T-helper 2 cell treated with Interferon-gamma antibody and Interleukin-4, amounts not matched to agents 5 μg/mL and 100 μg/mL, for 36 hours (primary cell): ENCODE results near the gene DISC1.
"Not testable (repeated sequence)": the region's sequence is repeated elsewhere in the genome, so short reads cannot be mapped to it uniquely, and the experiment has no call there.

Experiments
- DNase-seq: peaks from one replicate; pipeline ENCODE4 v3.0.0; 2021; ENCODE audit warnings: low spot score
- H3K27ac Mint-ChIP-seq: one replicate; pipeline ENCODE4 v1.8.0; 2021; ENCODE audit warnings: mild to moderate bottlenecking, mixed read lengths
- H3K27me3 Mint-ChIP-seq: one replicate; pipeline ENCODE4 v1.8.0; 2021; ENCODE audit warnings: low read depth, mixed read lengths
- H3K36me3 Mint-ChIP-seq: one replicate; pipeline ENCODE4 v1.8.0; 2021; ENCODE audit warnings: low read depth, mixed read lengths
- H3K4me1 Mint-ChIP-seq: one replicate; pipeline ENCODE4 v1.8.0; 2021; ENCODE audit warnings: low read depth, mixed read lengths
- H3K4me3 Mint-ChIP-seq: one replicate; pipeline ENCODE4 v1.8.0; 2022; ENCODE audit warnings: mild to moderate bottlenecking, moderate library complexity, mixed read lengths
- H3K9me3 Mint-ChIP-seq: one replicate; pipeline ENCODE4 v1.8.0; 2021; ENCODE audit warnings: mixed read lengths

Gene DISC1

DNA sequence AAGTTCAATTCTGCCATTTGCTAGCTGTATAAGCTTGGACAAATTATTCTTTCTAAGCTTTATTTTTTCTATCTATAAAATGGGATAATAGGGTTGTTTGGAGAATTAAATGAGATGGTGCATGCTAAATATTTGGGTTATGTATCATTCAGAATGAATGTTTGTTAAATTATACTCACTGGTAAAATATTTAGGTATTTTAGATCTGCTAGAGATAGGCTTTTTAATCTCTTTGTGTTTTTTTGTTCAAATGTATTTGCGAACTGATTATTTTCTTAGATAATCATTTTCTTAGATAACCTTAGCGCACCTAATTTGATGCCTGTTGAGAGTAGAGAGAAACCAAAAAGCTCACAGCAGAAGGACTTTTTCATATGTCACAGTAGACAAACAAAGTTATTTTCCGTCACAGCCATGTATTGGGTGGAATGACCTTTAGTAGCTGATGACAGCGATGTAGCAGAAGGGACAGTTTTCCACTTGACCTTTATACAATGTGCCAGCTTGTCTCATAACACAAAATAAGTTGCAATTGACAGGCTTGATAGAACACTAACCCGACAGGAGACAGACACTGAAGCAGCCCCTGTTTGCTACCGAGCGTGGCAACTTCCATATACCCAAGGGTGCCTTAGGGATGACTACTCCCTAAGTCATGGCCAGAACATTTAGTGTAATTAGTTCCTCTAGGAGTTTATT is 93.0 kb downstream of the DISC1 start:
- no peaks in the 10 kb centered on the region for H3K36me3 Mint-ChIP-seq
- H3K27me3 Mint-ChIP-seq: no peaks in the 10 kb centered on the region
- H3K4me1 Mint-ChIP-seq: no peaks in the 10 kb centered on the region
- no peaks in the 10 kb centered on the region for H3K9me3 Mint-ChIP-seq
- no peak overlapping the region for H3K27ac Mint-ChIP-seq
- no peak overlapping the region for H3K4me3 Mint-ChIP-seq
- DNase-seq: no peak

DNA sequence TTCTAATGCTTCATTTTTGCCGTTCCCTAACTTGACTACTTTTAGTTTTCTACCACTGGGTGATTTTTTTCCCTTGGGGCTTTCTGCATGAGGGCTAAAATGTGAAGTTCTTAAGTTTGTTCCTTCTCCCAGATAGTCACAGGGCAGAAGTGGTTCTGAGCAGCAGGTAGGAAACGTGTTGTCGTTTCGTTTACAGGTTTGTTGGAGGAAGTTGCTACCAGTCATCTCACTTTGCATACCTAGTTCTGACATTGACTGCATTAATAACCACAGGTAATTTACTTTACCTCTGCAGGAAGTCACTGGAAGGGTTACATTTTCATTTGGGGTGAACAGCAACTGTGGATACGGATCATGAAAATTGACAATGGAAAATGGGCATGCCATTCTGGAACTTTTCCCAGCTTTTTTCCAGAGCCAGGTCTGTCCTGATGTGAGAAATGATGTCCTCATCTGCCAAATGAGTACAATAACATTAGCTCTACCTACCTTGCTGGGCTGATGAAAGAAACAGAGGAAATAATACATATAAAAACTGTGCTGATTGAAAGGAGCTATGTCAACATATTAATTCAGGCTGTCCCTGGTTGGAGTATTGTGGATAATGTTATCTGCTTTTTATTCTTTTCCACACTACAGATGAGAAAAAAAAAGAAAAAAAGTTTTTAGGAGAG is 94.2 kb downstream of the DISC1 start:
- Mint-ChIP-seq H3K27ac (no peak overlapping the region), H3K9me3 (no peaks in the 10 kb centered on the region), H3K4me1 (no peaks in the 10 kb centered on the region), H3K36me3 (no peaks in the 10 kb centered on the region), H3K27me3 (no peaks in the 10 kb centered on the region), H3K4me3 (no peak overlapping the region)
- no peak for DNase-seq

- Mint-ChIP-seq H3K27ac (no peak overlapping the region), H3K4me3 (no peak overlapping the region), H3K36me3 (no peaks in the 10 kb centered on the region), H3K27me3 (no peaks in the 10 kb centered on the region), H3K4me1 (no peaks in the 10 kb centered on the region), H3K9me3 (no peaks in the 10 kb centered on the region)
- no peak for DNase-seq
Measured at GRCh38 chr1:231721436-231721835, 94.8 kb downstream of the DISC1 start.

DNA sequence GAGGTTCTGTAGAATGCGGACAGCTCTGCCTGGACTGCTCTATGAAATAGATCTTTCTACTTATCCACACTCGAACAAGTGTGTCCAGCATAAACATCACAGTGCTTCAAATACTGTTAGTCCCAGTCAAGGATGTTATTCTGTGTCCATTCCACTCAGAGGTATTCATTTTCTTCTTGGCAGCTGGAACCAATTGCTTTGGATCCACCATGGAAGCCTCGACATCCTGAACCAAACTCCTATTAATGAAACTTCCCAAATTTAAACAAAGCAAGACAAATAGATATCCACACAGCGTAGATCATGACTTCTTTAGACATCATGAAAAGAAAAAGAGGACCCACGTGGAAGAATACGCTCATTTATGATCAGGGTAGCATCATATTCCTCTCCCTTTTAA is 95.8 kb downstream of the DISC1 start:
- no peak for DNase-seq
- Mint-ChIP-seq H3K9me3 (no peaks in the 10 kb centered on the region), H3K4me1 (no peaks in the 10 kb centered on the region), H3K4me3 (no peak overlapping the region), H3K27ac (no peak overlapping the region), H3K36me3 (no peaks in the 10 kb centered on the region), H3K27me3 (no peaks in the 10 kb centered on the region)

DNA sequence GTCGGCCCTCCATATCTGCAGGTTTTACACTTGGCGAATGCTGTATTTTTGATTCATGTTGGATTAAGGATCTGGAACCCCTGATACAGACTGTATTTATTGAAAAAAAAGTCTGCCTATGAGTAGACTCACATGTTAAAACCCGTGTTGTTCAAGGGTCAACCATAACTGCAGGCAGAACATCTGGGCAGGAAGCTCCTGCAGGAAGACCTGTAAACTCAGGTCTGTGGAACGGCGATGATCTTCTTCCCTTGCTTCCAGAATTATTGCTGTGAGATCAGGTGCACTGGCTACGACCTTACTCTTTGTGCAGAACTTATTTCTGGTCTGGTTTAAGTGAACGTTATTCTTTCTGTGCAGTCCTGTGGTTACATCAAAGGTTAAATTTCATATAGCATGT is 96.6 kb downstream of the DISC1 start:
- H3K36me3 Mint-ChIP-seq: no peaks in the 10 kb centered on the region
- no peak overlapping the region for H3K4me3 Mint-ChIP-seq
- no peaks in the 10 kb centered on the region for H3K27me3 Mint-ChIP-seq
- no peak for DNase-seq
- no peaks in the 10 kb centered on the region for H3K4me1 Mint-ChIP-seq
- no peak overlapping the region for H3K27ac Mint-ChIP-seq
- no peaks in the 10 kb centered on the region for H3K9me3 Mint-ChIP-seq

GRCh38 chr1:231724041-231724440 is 97.5 kb downstream of the DISC1 start:
- DNase-seq: no peak
- H3K27ac Mint-ChIP-seq: no peak overlapping the region
- H3K9me3 Mint-ChIP-seq: no peaks in the 10 kb centered on the region
- no peaks in the 10 kb centered on the region for H3K36me3 Mint-ChIP-seq
- H3K27me3 Mint-ChIP-seq: no peaks in the 10 kb centered on the region
- H3K4me1 Mint-ChIP-seq: no peaks in the 10 kb centered on the region
- H3K4me3 Mint-ChIP-seq: no peak overlapping the region

- no peaks in the 10 kb centered on the region for H3K9me3 Mint-ChIP-seq
- no peak for DNase-seq
- H3K36me3 Mint-ChIP-seq: no peaks in the 10 kb centered on the region
- no peak overlapping the region for H3K4me3 Mint-ChIP-seq
- H3K4me1 Mint-ChIP-seq: no peaks in the 10 kb centered on the region
- H3K27me3 Mint-ChIP-seq: no peaks in the 10 kb centered on the region
- H3K27ac Mint-ChIP-seq: no peak overlapping the region
Measured at GRCh38 chr1:231724876-231725647, 98.5 kb downstream of the DISC1 start.

GRCh38 chr1:231727171-231727570 is 100.6 kb downstream of the DISC1 start:
- H3K4me1 Mint-ChIP-seq: no peaks in the 10 kb centered on the region
- no peaks in the 10 kb centered on the region for H3K27me3 Mint-ChIP-seq
- no peak for DNase-seq
- H3K4me3 Mint-ChIP-seq: no peak overlapping the region
- H3K27ac Mint-ChIP-seq: no peak overlapping the region
- no peaks in the 10 kb centered on the region for H3K9me3 Mint-ChIP-seq
- H3K36me3 Mint-ChIP-seq: no peaks in the 10 kb centered on the region

DNA sequence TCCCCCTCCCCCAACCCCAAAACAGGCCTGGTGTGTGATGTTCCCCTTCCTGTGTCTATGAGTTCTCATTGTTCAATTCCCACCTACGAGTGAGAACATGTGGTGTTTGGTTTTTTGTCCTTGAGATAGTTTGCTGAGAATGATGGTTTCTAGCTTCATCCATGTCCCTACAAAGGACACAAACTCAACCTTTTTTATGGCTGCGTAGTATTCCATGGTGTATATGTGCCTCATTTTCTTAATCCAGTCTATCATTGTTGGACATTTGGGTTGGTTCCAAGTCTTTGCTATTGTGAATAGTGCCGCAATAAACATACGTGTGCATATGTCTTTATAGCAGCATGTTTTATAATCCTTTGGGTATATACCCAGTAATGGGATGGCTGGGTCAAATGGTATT is 102.4 kb downstream of the DISC1 start:
- not testable (repeated sequence) for H3K4me3 Mint-ChIP-seq, H3K27me3 Mint-ChIP-seq, DNase-seq, H3K36me3 Mint-ChIP-seq, H3K9me3 Mint-ChIP-seq, H3K27ac Mint-ChIP-seq, H3K4me1 Mint-ChIP-seq

- DNase-seq: no peak
- Mint-ChIP-seq H3K4me1 (no peaks in the 10 kb centered on the region), H3K27me3 (no peaks in the 10 kb centered on the region), H3K36me3 (no peaks in the 10 kb centered on the region), H3K4me3 (no peak overlapping the region), H3K9me3 (no peaks in the 10 kb centered on the region), H3K27ac (no peak overlapping the region)
Measured at GRCh38 chr1:231729544-231729943, 103.0 kb downstream of the DISC1 start.

DNA sequence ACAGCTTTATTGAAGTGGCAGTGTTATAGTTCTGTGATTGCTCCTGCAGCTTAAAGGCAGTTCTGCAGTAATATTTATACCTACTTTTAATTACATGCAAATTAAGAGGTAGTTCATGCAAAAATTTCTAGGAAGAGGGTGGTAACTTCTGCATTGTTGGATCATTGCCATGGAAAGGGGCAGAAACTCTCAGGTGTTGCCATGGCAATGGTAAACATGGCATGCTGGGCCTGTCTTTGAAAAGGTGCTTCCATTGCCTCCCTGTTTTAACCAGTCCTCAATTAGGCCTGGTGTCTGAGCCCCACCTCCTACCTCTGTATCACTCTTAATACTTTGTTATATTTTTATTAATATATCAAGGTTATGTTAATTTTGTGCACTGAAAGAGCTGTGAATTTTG is 104.7 kb downstream of the DISC1 start:
- Mint-ChIP-seq H3K36me3 (no peaks in the 10 kb centered on the region), H3K4me3 (no peak overlapping the region), H3K27ac (no peak overlapping the region), H3K27me3 (no peaks in the 10 kb centered on the region), H3K4me1 (no peaks in the 10 kb centered on the region), H3K9me3 (no peaks in the 10 kb centered on the region)
- no peak for DNase-seq

- Mint-ChIP-seq H3K27ac (no peak overlapping the region), H3K4me3 (no peak overlapping the region), H3K4me1 (no peaks in the 10 kb centered on the region), H3K27me3 (no peaks in the 10 kb centered on the region), H3K36me3 (no peaks in the 10 kb centered on the region), H3K9me3 (no peaks in the 10 kb centered on the region)
- no peak for DNase-seq
Measured at GRCh38 chr1:231733063-231733462, 106.5 kb downstream of the DISC1 start.

DNA sequence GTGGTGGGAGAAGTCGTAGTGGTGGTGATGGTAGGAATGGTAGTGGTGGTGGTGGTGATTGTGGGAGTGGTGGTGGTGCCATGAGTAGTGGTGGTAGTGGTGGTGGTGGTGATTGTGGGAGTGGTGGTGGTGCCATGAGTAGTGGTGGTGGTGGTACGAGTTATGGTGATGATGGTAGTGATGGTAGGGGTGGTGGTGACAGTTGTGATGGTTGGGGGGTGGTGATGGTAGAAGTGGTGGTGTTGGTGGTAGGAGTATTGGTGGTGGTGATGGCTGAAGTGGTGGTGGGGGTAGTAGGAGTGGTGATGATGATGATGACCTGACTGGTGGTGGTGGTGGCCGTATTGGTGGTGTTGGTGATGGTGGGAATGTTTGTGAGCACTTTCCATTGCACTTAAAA is 107.1 kb downstream of the DISC1 start:
- Mint-ChIP-seq H3K9me3 (no peaks in the 10 kb centered on the region), H3K27ac (no peak overlapping the region), H3K4me1 (no peaks in the 10 kb centered on the region), H3K27me3 (no peaks in the 10 kb centered on the region), H3K36me3 (no peaks in the 10 kb centered on the region), H3K4me3 (no peak overlapping the region)
- no peak for DNase-seq

DNA sequence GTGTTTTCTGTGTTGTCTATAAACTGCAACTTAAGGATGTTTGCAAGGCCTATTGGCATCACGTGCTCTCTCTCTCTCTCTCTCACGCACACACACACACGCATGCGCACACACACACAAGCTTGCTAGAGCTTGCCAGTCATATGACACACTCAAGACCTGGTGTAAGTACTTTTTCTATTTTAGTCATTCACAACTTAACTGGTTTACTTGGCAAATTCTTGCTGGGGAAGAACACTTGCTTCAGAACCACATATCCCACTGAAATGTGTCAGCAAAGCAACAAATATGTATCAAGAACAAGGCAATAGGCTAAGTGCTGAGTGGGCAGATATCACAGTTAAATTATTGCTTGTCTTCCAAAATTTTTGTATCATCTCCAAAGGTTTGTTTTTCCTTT is 107.8 kb downstream of the DISC1 start:
- Mint-ChIP-seq H3K27ac (no peak overlapping the region), H3K4me3 (no peak overlapping the region), H3K36me3 (no peaks in the 10 kb centered on the region), H3K9me3 (no peaks in the 10 kb centered on the region), H3K4me1 (no peaks in the 10 kb centered on the region), H3K27me3 (no peaks in the 10 kb centered on the region)
- no peak for DNase-seq
